SU-DHL-6 (cell line): ENCODE data around the gene CMPK1.

Source experiments
- H2AFZ ChIP-seq: fragments of 200-600 bp; sonication (generic); 2 replicates; pipeline ENCODE4 v1.6.1; 2014; ENCODE audit warnings: low read depth, mild to moderate bottlenecking, moderate library complexity, mixed read lengths, antibody characterized with exemption, low read length; ENCODE audit not compliant: severe bottlenecking
- H3F3A ChIP-seq: fragments of 200-600 bp; shearing (Covaris generic); 2 replicates; pipeline ENCODE4 v1.6.0; 2016; ENCODE audit warnings: antibody characterized with exemption, mild to moderate bottlenecking; ENCODE audit not compliant: insufficient read depth
- H3K27ac ChIP-seq: fragments of 200-600 bp; sonication (generic); 2 replicates; pipeline ENCODE4 v1.5.1; 2016; ENCODE audit warnings: low read depth, mild to moderate bottlenecking, low read length, moderate library complexity, mixed read lengths
- H3K27me3 ChIP-seq: fragments of 200-600 bp; sonication (generic), shearing (Covaris generic); 2 replicates; pipeline ENCODE4 v1.6.0; 2014; ENCODE audit warnings: mild to moderate bottlenecking, low read length
- H3K36me3 ChIP-seq: fragments of 200-600 bp; sonication (generic); 2 replicates; pipeline ENCODE4 v1.6.1; 2014; ENCODE audit warnings: mild to moderate bottlenecking, low read length, mixed read lengths
- H3K4me2 ChIP-seq: fragments of 300-600, 200-600 bp; shearing (Covaris generic), sonication (generic); 2 replicates; pipeline ENCODE4 v1.6.0; 2014; ENCODE audit warnings: low read length, low read depth, mild to moderate bottlenecking; ENCODE audit not compliant: poor library complexity, severe bottlenecking
- H3K4me3 ChIP-seq: fragments of 200-600 bp; sonication (generic); 2 replicates; pipeline ENCODE4 v1.5.1; 2014; ENCODE audit warnings: antibody characterized with exemption, low read length, mild to moderate bottlenecking, mixed read lengths; ENCODE audit not compliant: insufficient read depth, poor library complexity, severe bottlenecking
- H3K79me2 ChIP-seq: fragments of 200-600 bp; sonication (generic); 2 replicates; pipeline ENCODE4 v1.6.1; 2014; ENCODE audit warnings: mild to moderate bottlenecking, low read length, moderate library complexity; ENCODE audit not compliant: insufficient read depth
- H3K9ac ChIP-seq: fragments of 200-600 bp; sonication (generic); 2 replicates; pipeline ENCODE4 v1.7.0; 2014; ENCODE audit warnings: mild to moderate bottlenecking, low read length
- H3K9me2 ChIP-seq: fragments of 200-600 bp; sonication (generic); replicated peaks from 2 replicates; pipeline ENCODE4 v1.6.1; 2014; ENCODE audit warnings: low read length; ENCODE audit not compliant: insufficient read depth
- H3K9me3 ChIP-seq: fragments of 200-600 bp; sonication (generic); 2 replicates; pipeline ENCODE4 v1.6.1; 2014; ENCODE audit warnings: low read length, mixed read lengths; ENCODE audit not compliant: insufficient read depth
- H4K20me1 ChIP-seq: fragments of 200-600 bp; sonication (generic); 2 replicates; pipeline ENCODE4 v1.6.1; 2014; ENCODE audit warnings: low read depth, mild to moderate bottlenecking, antibody characterized with exemption, low read length, moderate library complexity, mixed read lengths
- EZH2phosphoT487 ChIP-seq: fragments of 200-600 bp; sonication (generic), shearing (Covaris generic); conservative IDR thresholded peaks from 2 replicates; pipeline ENCODE4 v1.6.1; 2018; ENCODE audit warnings: mild to moderate bottlenecking, antibody characterized with exemption, low read length, moderate library complexity, mixed read lengths
- TF ChIP-seq, protein P1 (sequence below): fragments of 200-600 bp; sonication (generic); IDR thresholded peaks from one replicate; pipeline ENCODE4 v1.5.1; 2017; ENCODE audit warnings: antibody characterized with exemption, mild to moderate bottlenecking, low read length, moderate library complexity; ENCODE audit not compliant: insufficient read depth, poor library complexity, severe bottlenecking

The CMPK1 gene

DNA sequence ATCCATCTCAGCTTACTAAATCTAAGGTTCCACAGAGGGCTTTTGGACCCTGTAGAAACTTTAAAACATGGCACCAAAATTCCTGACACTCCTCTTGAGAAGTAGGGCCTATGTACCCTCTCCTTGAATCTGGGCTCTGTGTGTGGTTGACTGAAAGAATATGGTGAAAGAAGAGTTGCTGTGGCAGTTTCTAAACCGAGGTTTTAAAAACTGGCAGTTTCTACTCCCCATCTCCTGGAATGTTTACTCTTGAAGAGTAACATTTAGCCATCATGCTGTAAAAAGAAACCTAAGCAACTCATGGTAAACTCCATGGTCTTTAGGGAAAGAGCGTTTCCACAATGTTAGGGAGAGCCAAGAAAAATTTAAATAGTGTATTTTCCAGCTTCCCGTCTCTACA, 4.6 kb upstream of the CMPK1 start:
- no peak overlapping the region for H3K4me3 ChIP-seq
- no peaks in the 10 kb centered on the region for H4K20me1 ChIP-seq
- H2AFZ ChIP-seq, result no peak overlapping the region
- H3K27me3 ChIP-seq, result no peaks in the 10 kb centered on the region
- H3F3A ChIP-seq, result peaks cover 4% of the 10 kb centered on the region
- H3K27ac ChIP-seq, result no peak overlapping the region
- H3K9me3 ChIP-seq, result no peaks in the 10 kb centered on the region
- H3K9ac ChIP-seq, result no peak overlapping the region
- no peak overlapping the region for H3K4me2 ChIP-seq
- no peak for TF ChIP-seq EZH2phosphoT487
- TF ChIP-seq, protein P1, sequence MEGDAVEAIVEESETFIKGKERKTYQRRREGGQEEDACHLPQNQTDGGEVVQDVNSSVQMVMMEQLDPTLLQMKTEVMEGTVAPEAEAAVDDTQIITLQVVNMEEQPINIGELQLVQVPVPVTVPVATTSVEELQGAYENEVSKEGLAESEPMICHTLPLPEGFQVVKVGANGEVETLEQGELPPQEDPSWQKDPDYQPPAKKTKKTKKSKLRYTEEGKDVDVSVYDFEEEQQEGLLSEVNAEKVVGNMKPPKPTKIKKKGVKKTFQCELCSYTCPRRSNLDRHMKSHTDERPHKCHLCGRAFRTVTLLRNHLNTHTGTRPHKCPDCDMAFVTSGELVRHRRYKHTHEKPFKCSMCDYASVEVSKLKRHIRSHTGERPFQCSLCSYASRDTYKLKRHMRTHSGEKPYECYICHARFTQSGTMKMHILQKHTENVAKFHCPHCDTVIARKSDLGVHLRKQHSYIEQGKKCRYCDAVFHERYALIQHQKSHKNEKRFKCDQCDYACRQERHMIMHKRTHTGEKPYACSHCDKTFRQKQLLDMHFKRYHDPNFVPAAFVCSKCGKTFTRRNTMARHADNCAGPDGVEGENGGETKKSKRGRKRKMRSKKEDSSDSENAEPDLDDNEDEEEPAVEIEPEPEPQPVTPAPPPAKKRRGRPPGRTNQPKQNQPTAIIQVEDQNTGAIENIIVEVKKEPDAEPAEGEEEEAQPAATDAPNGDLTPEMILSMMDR, result no peak
- no peaks in the 10 kb centered on the region for H3K9me2 ChIP-seq
- H3K79me2 ChIP-seq, result no peaks in the 10 kb centered on the region
- H3K36me3 ChIP-seq, result no peaks in the 10 kb centered on the region

DNA sequence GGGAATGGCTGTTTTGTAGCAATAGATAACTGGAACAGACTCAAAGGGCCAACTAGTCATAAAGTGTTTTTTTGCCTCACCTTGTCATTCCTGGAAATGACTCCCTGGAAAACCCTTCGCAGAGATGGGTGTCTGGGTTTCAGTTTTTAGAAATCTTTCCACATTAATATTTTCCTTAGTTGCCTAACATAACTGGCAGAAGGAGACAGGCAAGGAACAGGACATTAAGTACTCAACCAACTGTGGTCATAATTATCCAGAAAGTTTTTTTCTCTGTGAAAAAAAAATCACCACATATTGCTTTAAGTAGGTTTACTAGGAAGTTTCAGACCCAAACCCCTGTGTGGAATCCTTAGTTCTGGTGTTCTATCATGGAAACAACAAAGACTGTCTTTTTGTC, 3.4 kb upstream of the CMPK1 start:
- no peak overlapping the region for H2AFZ ChIP-seq
- H3K9me3 ChIP-seq, result no peaks in the 10 kb centered on the region
- no peaks in the 10 kb centered on the region for H4K20me1 ChIP-seq
- no peak for TF ChIP-seq EZH2phosphoT487
- TF ChIP-seq, protein P1, result no peak
- no peak overlapping the region for H3K4me2 ChIP-seq
- H3K27me3 ChIP-seq, result no peaks in the 10 kb centered on the region
- no peaks in the 10 kb centered on the region for H3K36me3 ChIP-seq
- no peaks in the 10 kb centered on the region for H3K9me2 ChIP-seq
- H3K27ac ChIP-seq, result no peak overlapping the region
- H3F3A ChIP-seq, result peaks cover 4% of the 10 kb centered on the region
- peaks cover 11% of the 10 kb centered on the region for H3K79me2 ChIP-seq
- H3K9ac ChIP-seq, result no peak overlapping the region
- H3K4me3 ChIP-seq, result no peak overlapping the region

DNA sequence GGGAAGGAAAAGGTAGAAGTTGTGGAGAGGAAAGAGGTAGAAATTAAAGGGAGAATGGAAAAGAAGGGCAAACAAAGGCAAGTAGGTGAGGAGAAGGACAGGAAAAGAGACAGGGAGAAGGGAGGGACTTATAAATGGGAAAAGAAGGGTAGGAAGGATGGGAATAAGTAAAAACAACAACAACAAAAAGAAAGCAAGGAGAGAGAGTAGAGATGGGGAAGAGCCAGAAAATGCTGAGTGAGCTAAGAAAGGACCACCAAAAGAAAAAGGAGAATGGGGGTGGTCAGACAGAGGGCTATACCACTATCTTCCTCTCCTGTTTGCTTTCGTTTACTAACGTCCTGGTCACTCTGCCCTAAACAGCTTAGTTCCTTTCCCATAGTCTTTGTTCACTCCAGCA, 1.7 kb upstream of the CMPK1 start:
- no peak overlapping the region for H3K27ac ChIP-seq
- no peak overlapping the region for H2AFZ ChIP-seq
- no peak overlapping the region for H3K4me2 ChIP-seq
- H3K79me2 ChIP-seq, result peaks cover 27% of the 10 kb centered on the region
- no peak overlapping the region for H3K4me3 ChIP-seq
- TF ChIP-seq, protein P1, result no peak
- TF ChIP-seq EZH2phosphoT487, result no peak
- H3K9me2 ChIP-seq, result no peaks in the 10 kb centered on the region
- no peaks in the 10 kb centered on the region for H3K27me3 ChIP-seq
- no peaks in the 10 kb centered on the region for H3K36me3 ChIP-seq
- no peaks in the 10 kb centered on the region for H4K20me1 ChIP-seq
- H3F3A ChIP-seq, result peaks cover 4% of the 10 kb centered on the region
- no peaks in the 10 kb centered on the region for H3K9me3 ChIP-seq
- no peak overlapping the region for H3K9ac ChIP-seq
